Umbilical cord (tissue), 2 donors: ENCODE data around the gene WDR27. TPM values are rescaled to one million over a fixed set of nuclear protein-coding genes. Genes with fewer than 3 reads are reported as not detected.
"Not testable (repeated sequence)": the region's sequence is repeated elsewhere in the genome, so short reads cannot be mapped to it uniquely, and the experiment has no call there.

Experiments
- DNase-seq: peaks from one replicate; pipeline ENCODE4 v3.0.0-alpha.2; 2015; ENCODE audit warnings: low spot score
- total RNA-seq: library from RNA; depleted of rRNA; stranded (reverse); fragments of >200 nt; gene quantifications from one replicate; pipeline ENCODE4 v1.2.3, GENCODE V29; 2014; ENCODE audit warnings: low replicate concordance; ENCODE audit not compliant: insufficient read depth

Gene WDR27
- total RNA-seq, 1 donor from 2014 or later = 19.0 TPM

GRCh38 chr6:169663468-169663867 is 38.4 kb downstream of the WDR27 start:
- DNase-seq = no peak

- DNase-seq = no peak
Observed at GRCh38 chr6:169661391-169661756, 40.5 kb downstream of the WDR27 start.

- DNase-seq = no peak
Observed at GRCh38 chr6:169660751-169661390, 41.0 kb downstream of the WDR27 start.

GRCh38 chr6:169659820-169660610 is 41.8 kb downstream of the WDR27 start:
- DNase-seq = no peak

GRCh38 chr6:169657284-169657610 is 44.6 kb downstream of the WDR27 start:
- no peak for DNase-seq

- DNase-seq = no peak
Observed at GRCh38 chr6:169656546-169657283, 45.1 kb downstream of the WDR27 start.

GRCh38 chr6:169654598-169655391 is 47.0 kb downstream of the WDR27 start:
- peak; percentile 79 for DNase-seq

GRCh38 chr6:169653691-169654090 is 48.1 kb downstream of the WDR27 start:
- DNase-seq = no peak

- DNase-seq = no peak
Observed at GRCh38 chr6:169652896-169653295, 48.9 kb downstream of the WDR27 start.

GRCh38 chr6:169651498-169651897 is 50.3 kb downstream of the WDR27 start:
- no peak for DNase-seq

- no peak for DNase-seq
Observed at GRCh38 chr6:169650959-169651292, 50.9 kb downstream of the WDR27 start.

- DNase-seq = no peak
Observed at GRCh38 chr6:169650241-169650958, 51.4 kb downstream of the WDR27 start.

- DNase-seq = no peak
Observed at GRCh38 chr6:169648617-169649016, 53.2 kb downstream of the WDR27 start.

- DNase-seq = no peak
Observed at GRCh38 chr6:169648092-169648491, 53.7 kb downstream of the WDR27 start.

GRCh38 chr6:169647637-169648036 is 54.2 kb downstream of the WDR27 start:
- no peak for DNase-seq

GRCh38 chr6:169646906-169647567 is 54.8 kb downstream of the WDR27 start:
- no peak for DNase-seq

- not testable (repeated sequence) for DNase-seq
Observed at GRCh38 chr6:169645459-169645858, 56.4 kb downstream of the WDR27 start.

GRCh38 chr6:169643521-169643920 is 58.3 kb downstream of the WDR27 start:
- no peak for DNase-seq

GRCh38 chr6:169642455-169642854 is 59.4 kb downstream of the WDR27 start:
- no peak for DNase-seq

- DNase-seq = no peak
Observed at GRCh38 chr6:169641461-169642085, 60.3 kb downstream of the WDR27 start.
